Kidney epithelial cell (primary cell): ENCODE results near the gene OTUD5. TPM values are rescaled to one million over a fixed set of nuclear protein-coding genes. Genes with fewer than 3 reads are reported as not detected.

Experiments
- DNase-seq: peaks from one replicate; pipeline ENCODE4 v3.0.0-alpha.2; 2010; ENCODE audit warnings: low read depth
- H3K27me3 ChIP-seq: 2 replicates; pipeline ENCODE4 v1.6.0; 2011; ENCODE audit warnings: low read length; ENCODE audit not compliant: control insufficient read depth, insufficient read depth
- H3K36me3 ChIP-seq: 2 replicates; pipeline ENCODE4 v1.5.1; 2011; ENCODE audit warnings: low read length; ENCODE audit not compliant: control insufficient read depth, insufficient read depth
- H3K4me3 ChIP-seq: 2 replicates; pipeline ENCODE4 v1.5.1; 2011; ENCODE audit warnings: low read depth, mild to moderate bottlenecking, control low read depth, low read length
- total RNA-seq: library from RNA; depleted of rRNA; stranded (reverse); fragments of >200 nt; gene quantifications from 2 replicates; pipeline ENCODE4 v1.2.3, GENCODE V29; 2015
- TF ChIP-seq, protein P1 (sequence below): IDR thresholded peaks from 2 replicates; pipeline ENCODE4 v1.5.1; 2011; ENCODE audit warnings: mild to moderate bottlenecking, moderate library complexity, low read length, control low read depth, inconsistent platforms; ENCODE audit not compliant: insufficient read depth, poor library complexity, severe bottlenecking

OTUD5 gene
- total RNA-seq, 1 donor from 2014 or later, result 51.7 TPM

DNA sequence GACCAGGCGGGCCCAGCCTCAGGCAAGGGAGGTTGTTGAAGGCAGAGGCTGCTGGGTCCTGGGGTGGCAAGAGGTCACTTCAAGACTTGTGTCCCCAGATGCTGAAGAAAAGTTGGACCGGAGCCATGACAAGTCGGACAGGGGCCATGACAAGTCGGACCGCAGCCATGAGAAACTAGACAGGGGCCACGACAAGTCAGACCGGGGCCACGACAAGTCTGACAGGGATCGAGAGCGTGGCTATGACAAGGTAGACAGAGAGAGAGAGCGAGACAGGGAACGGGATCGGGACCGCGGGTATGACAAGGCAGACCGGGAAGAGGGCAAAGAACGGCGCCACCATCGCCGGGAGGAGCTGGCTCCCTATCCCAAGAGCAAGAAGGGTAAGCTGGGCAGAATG lies 55.3 kb downstream of the OTUD5 start:
- no peak for DNase-seq
- H3K36me3 ChIP-seq, result no peaks in the 10 kb centered on the region
- TF ChIP-seq, protein P1, sequence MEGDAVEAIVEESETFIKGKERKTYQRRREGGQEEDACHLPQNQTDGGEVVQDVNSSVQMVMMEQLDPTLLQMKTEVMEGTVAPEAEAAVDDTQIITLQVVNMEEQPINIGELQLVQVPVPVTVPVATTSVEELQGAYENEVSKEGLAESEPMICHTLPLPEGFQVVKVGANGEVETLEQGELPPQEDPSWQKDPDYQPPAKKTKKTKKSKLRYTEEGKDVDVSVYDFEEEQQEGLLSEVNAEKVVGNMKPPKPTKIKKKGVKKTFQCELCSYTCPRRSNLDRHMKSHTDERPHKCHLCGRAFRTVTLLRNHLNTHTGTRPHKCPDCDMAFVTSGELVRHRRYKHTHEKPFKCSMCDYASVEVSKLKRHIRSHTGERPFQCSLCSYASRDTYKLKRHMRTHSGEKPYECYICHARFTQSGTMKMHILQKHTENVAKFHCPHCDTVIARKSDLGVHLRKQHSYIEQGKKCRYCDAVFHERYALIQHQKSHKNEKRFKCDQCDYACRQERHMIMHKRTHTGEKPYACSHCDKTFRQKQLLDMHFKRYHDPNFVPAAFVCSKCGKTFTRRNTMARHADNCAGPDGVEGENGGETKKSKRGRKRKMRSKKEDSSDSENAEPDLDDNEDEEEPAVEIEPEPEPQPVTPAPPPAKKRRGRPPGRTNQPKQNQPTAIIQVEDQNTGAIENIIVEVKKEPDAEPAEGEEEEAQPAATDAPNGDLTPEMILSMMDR, result no peak
- no peak overlapping the region for H3K4me3 ChIP-seq
- H3K27me3 ChIP-seq, result no peaks in the 10 kb centered on the region

DNA sequence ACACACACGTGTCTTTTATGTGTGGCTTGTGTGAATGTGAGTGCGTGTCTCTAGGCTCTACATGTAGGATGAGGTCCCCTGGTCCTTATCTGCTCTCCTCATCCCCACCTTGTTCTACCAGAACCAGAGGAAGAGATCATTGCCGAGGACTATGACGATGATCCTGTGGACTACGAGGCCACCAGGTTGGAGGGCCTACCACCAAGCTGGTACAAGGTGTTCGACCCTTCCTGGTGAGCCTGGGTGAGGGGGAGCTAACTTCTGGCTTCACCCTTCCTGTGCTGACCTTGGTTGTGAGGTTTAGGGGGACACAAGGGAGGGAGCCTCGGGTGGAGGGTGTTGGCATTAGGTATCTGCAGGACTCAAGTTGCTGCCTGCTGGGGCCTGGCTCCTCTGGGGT lies 56.3 kb downstream of the OTUD5 start:
- no peaks in the 10 kb centered on the region for H3K27me3 ChIP-seq
- no peak overlapping the region for H3K4me3 ChIP-seq
- H3K36me3 ChIP-seq, result no peaks in the 10 kb centered on the region
- TF ChIP-seq, protein P1, result no peak
- DNase-seq, result no peak

DNA sequence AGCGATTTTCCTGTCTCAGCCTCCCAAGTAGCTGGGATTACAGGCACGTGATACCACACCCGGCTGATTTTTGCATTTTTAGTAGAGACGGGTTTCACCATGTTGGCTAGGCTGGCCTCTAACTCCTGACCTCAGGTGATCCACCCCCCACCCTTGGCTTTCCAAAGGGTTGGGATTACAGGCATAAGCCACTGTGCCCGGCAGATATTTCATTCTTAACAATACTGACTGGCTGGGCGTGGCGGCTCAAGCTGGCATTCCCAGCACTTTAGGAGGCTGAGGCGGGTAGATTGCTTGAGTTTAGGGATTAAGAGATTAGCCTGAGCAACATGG lies 58.4 kb downstream of the OTUD5 start:
- Histone ChIP-seq H3K36me3 (no peaks in the 10 kb centered on the region), H3K4me3 (no peak overlapping the region), H3K27me3 (no peaks in the 10 kb centered on the region)
- DNase-seq, result no peak
- TF ChIP-seq, protein P1, result no peak

DNA sequence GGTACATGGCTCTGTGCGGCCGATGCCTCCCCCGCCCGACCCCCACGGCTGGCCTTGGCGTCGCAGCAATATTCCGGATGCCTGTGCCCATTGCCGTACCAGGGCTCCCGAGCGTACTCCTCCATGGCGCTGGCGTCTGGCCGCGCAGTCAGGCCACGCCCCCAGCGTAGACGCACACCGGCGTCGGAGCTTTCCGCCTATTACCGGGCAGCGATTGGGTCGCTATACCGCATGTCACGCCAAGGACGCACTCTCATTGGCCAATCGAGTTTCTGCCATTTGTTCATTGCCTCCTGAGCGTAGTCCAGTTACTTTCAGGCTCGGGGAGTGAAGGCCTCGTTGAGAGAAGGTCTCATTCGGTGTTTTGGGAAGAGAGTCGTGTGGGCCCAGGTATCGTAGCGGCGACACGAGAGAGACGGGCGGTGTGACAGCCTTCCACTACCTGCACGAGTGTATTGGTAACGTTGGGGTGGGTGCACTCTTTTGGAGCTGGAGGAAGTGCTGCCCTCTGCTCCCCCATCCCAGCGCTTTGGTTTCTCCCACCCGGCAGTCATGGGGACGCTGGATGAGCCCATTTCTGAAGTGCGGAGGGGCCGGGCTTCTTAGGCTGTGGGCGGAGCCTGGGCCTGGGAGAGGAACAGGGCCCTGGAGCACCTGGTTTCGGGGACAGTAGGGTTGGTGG lies 59.6 kb downstream of the OTUD5 start, which contains the start of the genes PQBP1 and TIMM17B:
Gene PQBP1, plus strand, starts transcription at position 306 of the 682 bp plus-strand sequence. CDS start 580 bp downstream, outside the sequence.
Gene TIMM17B, minus strand, starts transcription at position 144 of the 682 bp plus-strand sequence. Its CDS starts 19 bp downstream, at position 125.
- no peaks in the 10 kb centered on the region for H3K36me3 ChIP-seq
- peak within 1 kb of the TSS; percentile 84 for H3K4me3 ChIP-seq
- peak; percentile 79 for DNase-seq
- H3K27me3 ChIP-seq, result no peaks in the 10 kb centered on the region
- TF ChIP-seq, protein P1, result no peak

DNA sequence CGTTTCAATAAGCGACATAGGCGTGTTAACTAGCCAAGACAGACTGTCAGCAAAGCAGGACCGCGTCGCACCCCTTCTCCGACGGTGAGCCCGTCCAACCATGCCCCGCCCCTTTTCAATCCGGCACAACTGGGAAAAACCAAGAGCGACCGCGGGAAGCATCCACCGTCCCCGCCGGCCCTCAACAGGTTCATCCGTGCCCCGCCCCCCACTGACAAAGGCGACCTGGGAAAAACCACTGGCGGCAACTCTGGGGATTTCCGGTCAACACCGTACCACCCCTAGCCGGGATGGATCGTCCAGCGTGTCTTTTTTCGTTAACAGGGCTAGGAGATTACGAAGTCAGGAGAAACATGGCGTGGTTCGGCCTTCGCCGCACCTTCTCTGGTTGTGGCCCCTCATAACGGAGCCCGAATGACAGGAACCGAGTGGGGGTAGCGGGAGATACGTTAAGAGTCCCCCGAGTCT lies 60.2 kb downstream of the OTUD5 start:
- Histone ChIP-seq H3K27me3 (no peaks in the 10 kb centered on the region), H3K36me3 (no peaks in the 10 kb centered on the region), H3K4me3 (peak overlapping the region; percentile 84)
- DNase-seq, result no peak
- TF ChIP-seq, protein P1, result no peak

DNA sequence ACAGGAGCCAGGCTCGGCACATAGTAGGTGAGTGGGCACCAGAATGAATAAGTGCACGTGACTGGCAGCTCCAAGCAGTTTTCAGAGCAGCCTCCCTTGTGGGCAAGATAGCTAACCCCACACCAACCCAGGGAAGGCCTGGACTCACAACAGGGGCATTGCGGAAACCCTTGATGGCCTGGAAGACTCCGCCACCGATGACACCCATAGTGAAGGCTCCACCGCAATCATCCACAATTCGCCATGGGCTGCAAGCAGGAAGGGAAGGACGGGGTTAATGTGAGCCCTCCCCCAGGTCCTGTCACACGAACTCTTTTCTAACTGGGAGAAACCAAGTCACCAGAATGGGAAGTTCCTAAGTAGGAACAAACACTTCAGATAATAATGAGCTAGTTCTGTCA lies 60.8 kb downstream of the OTUD5 start:
- TF ChIP-seq, protein P1, result no peak
- Histone ChIP-seq H3K4me3 (peak overlapping the region; percentile 84), H3K27me3 (no peaks in the 10 kb centered on the region), H3K36me3 (no peaks in the 10 kb centered on the region)
- DNase-seq, result no peak
